Measurements from ENCODE around the gene DCTN2.

DCTN2 gene

DNA sequence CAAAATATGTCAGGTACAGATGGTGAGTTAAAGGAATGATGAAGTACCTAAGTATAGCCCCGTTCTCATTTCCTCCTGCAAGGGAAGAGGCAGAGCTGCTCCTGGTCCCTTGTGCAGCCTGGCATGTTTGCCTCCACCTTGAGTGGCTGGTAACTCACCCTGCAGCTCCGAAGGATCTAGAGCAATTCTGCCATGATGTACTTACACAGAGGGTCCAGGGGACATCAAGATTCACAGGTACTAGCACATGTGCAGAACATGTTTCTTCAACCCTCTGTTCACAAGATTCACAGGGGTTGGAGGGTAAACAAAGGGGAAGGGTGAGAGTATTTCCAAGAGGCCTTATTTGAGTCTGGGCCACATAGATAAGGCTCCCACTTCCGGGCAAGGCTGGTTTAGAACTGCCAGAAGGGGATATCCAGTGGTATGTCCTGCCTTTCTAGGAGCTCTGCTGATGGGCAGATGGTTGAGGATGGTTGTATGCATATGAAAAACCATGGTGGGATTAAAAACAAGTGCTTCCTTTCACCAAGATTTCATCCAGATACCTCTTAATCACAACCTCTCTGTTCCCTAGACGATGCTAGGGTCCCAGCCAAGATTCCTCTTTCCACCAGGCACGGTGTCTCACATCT lies 7.7 kb downstream of the DCTN2 start:
- H3K4me3 ChIP-seq (ENCODE audit: low read length in 2 of 2): no peak overlapping the region
- H3K36me3 ChIP-seq (ENCODE audit: control insufficient read depth in 2 of 2, insufficient read depth in 2 of 2, low read length in 2 of 2): peaks cover 26 to 35% of the 10 kb centered on the region in 2 donors
- no peak overlapping the region for H3K27ac ChIP-seq (ENCODE audit: low read depth in 2 of 2, low read length in 2 of 2)
- no peaks in the 10 kb centered on the region for H3K9me3 ChIP-seq (ENCODE audit: control insufficient read depth in 2 of 2, low read length in 2 of 2)
- H3K9ac ChIP-seq (ENCODE audit: low read depth in 1 of 2, low read length in 2 of 2): no peak overlapping the region
- H3K4me1 ChIP-seq (ENCODE audit: control insufficient read depth in 2 of 2, insufficient read depth in 2 of 2, low read length in 2 of 2): peaks cover 15 to 29% of the 10 kb centered on the region in 2 donors
- no peaks in the 10 kb centered on the region for H3K27me3 ChIP-seq (ENCODE audit: control insufficient read depth in 2 of 2, insufficient read depth in 2 of 2, low read length in 2 of 2)

DNA sequence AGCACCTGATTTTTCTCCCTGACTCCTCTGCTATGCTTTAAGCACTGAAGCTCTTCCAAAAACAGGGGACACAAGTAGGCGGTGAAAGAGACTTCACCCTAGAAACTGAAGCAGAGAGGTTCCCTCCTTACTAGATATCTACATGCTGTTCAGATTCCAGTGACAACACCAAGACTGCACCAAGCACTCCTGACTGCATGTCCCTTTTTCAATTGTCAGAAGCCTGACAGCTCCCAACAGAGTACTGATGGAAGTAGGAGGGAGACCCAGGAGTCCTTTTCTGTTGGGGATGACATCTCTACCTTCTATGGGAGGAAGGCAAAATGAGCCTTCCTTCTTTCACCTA lies 10.4 kb downstream of the DCTN2 start:
- Histone ChIP-seq H3K4me1 (ENCODE audit: control insufficient read depth in 2 of 2, insufficient read depth in 2 of 2, low read length in 2 of 2) (peaks cover 15 to 26% of the 10 kb centered on the region in 2 donors), H3K36me3 (ENCODE audit: control insufficient read depth in 2 of 2, insufficient read depth in 2 of 2, low read length in 2 of 2) (peaks cover 50 to 60% of the 10 kb centered on the region in 2 donors), H3K9me3 (ENCODE audit: control insufficient read depth in 2 of 2, low read length in 2 of 2) (no peaks in the 10 kb centered on the region), H3K27me3 (ENCODE audit: control insufficient read depth in 2 of 2, insufficient read depth in 2 of 2, low read length in 2 of 2) (no peaks in the 10 kb centered on the region), H3K9ac (ENCODE audit: low read depth in 1 of 2, low read length in 2 of 2) (no peak overlapping the region), H3K4me3 (ENCODE audit: low read length in 2 of 2) (no peak overlapping the region), H3K27ac (ENCODE audit: low read depth in 2 of 2, low read length in 2 of 2) (peak overlapping the region in 1 of 2 donors; percentile 7)

DNA sequence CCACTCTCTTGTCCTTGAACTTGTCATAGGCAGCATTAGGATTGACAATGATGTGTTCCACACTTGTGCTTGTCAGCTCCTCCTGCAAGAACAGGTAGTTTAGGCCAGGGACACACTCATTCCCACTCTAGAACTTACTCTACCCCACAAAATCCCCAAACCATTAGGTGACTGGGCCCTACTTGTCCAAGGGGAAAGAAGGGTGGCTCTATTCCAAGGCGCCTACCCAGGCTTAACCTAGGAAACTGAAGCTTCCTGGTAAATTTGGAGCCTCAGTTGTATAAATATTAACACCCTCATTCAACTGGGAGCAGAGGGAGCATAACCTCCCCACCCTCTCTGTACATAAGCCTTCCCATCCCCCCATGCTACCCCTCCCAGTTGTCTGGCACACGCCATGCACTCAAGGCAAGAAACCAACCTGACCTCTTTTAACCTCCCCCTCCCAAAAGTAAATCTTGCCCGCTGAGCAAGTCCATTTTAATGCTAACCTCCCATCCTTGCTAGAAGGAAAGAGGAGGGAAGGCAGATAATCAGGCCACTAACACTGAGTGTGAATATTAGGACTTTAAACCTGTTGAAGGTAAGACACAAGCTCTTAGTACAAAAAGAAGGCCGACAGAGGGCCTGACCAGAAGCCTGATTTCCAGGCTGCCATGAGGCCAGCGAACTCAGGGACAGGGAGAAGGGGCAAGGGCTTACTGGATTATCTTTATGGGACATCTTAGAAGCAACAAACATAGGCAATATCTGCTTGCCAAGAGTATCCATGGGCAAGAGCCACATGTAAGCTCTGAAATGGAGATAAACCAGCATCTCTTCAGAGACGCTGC lies 11.0 kb downstream of the DCTN2 start:
- Histone ChIP-seq H3K4me3 (ENCODE audit: low read length in 2 of 2) (peak overlapping the region in 1 of 2 donors; percentile 14), H3K4me1 (ENCODE audit: control insufficient read depth in 2 of 2, insufficient read depth in 2 of 2, low read length in 2 of 2) (peaks cover 12 to 21% of the 10 kb centered on the region in 2 donors), H3K27me3 (ENCODE audit: control insufficient read depth in 2 of 2, insufficient read depth in 2 of 2, low read length in 2 of 2) (no peaks in the 10 kb centered on the region), H3K9ac (ENCODE audit: low read depth in 1 of 2, low read length in 2 of 2) (no peak overlapping the region), H3K27ac (ENCODE audit: low read depth in 2 of 2, low read length in 2 of 2) (peak overlapping the region; percentile 52 to 56), H3K9me3 (ENCODE audit: control insufficient read depth in 2 of 2, low read length in 2 of 2) (no peaks in the 10 kb centered on the region), H3K36me3 (ENCODE audit: control insufficient read depth in 2 of 2, insufficient read depth in 2 of 2, low read length in 2 of 2) (peaks cover 53 to 62% of the 10 kb centered on the region in 2 donors)

DNA sequence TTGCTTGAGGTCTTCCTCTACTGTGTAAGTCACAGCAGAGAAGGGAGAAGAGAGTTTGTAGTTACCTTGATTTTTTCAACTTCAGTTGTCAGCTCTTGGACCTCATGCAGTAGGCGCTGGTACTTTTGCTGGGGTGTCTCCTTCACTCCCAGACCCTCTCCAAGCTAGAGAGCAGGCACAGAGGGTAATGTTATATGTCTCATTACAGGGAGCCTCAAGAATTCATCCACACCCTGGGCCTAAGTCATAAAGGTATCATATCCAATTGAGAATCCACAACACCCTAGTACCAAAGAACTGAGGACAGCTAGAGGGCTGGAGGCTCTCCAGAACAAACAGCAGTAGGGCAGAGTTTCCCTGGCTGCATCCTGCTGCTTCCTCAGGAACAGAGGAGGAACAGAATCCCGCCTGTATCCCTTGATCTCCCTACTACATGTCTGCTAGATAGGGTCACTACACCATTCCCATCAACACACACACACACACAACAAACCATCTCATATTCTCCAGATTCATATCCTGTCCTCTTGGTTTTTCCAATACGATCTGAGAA lies 11.9 kb downstream of the DCTN2 start:
- Histone ChIP-seq H3K27me3 (ENCODE audit: control insufficient read depth in 2 of 2, insufficient read depth in 2 of 2, low read length in 2 of 2) (no peaks in the 10 kb centered on the region), H3K27ac (ENCODE audit: low read depth in 2 of 2, low read length in 2 of 2) (peak overlapping the region; percentile 52 to 56), H3K4me3 (ENCODE audit: low read length in 2 of 2) (no peak overlapping the region), H3K9ac (ENCODE audit: low read depth in 1 of 2, low read length in 2 of 2) (no peak overlapping the region), H3K9me3 (ENCODE audit: control insufficient read depth in 2 of 2, low read length in 2 of 2) (no peaks in the 10 kb centered on the region), H3K36me3 (ENCODE audit: control insufficient read depth in 2 of 2, insufficient read depth in 2 of 2, low read length in 2 of 2) (peaks cover 60 to 68% of the 10 kb centered on the region in 2 donors), H3K4me1 (ENCODE audit: control insufficient read depth in 2 of 2, insufficient read depth in 2 of 2, low read length in 2 of 2) (peaks cover 12 to 20% of the 10 kb centered on the region in 2 donors)

DNA sequence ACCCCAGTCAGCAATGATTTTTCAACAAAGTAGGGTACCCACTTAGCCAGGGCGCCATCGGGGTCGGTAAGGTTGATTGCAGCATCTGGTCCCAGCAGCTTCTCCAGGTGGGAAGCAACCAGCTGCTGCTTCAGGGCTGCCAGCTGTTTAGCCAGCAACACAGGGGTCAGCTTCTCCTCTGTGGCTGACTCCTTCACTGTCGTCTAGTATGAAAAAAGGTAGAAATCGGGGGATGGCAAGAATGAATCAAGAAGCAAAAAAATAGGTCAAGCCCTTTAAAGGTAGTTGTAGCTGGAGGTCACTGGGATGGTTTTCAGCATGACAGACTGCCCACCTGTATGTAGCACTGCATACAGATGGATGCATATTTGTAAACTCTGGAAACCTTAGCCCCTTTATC lies 12.7 kb downstream of the DCTN2 start:
- no peak overlapping the region for H3K4me3 ChIP-seq (ENCODE audit: low read length in 2 of 2)
- H3K36me3 ChIP-seq (ENCODE audit: control insufficient read depth in 2 of 2, insufficient read depth in 2 of 2, low read length in 2 of 2): peaks cover 65 to 74% of the 10 kb centered on the region in 2 donors
- H3K9ac ChIP-seq (ENCODE audit: low read depth in 1 of 2, low read length in 2 of 2): no peak overlapping the region
- H3K9me3 ChIP-seq (ENCODE audit: control insufficient read depth in 2 of 2, low read length in 2 of 2): no peaks in the 10 kb centered on the region
- no peaks in the 10 kb centered on the region for H3K27me3 ChIP-seq (ENCODE audit: control insufficient read depth in 2 of 2, insufficient read depth in 2 of 2, low read length in 2 of 2)
- H3K27ac ChIP-seq (ENCODE audit: low read depth in 2 of 2, low read length in 2 of 2): no peak overlapping the region
- H3K4me1 ChIP-seq (ENCODE audit: control insufficient read depth in 2 of 2, insufficient read depth in 2 of 2, low read length in 2 of 2): peaks cover 12 to 20% of the 10 kb centered on the region in 2 donors

DNA sequence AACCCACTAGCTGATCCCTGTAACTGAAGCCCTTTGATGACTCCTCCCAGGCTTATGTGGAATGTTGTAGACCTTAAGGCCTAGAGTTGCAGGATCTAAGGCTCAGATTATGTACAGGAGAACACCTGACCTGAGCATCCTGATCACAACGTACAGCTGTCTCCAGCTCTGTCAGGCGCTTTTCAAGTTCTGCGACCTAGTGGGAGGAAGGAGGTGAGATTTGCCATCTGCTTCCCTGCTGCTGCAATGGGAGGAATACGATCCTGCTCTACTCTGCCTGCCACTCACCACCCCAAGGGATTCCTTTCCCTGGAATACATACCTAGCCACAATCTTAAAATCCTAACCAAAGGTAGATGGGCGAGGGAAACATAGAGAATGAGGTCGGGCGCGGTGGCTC lies 13.9 kb downstream of the DCTN2 start:
- H3K4me1 ChIP-seq (ENCODE audit: control insufficient read depth in 2 of 2, insufficient read depth in 2 of 2, low read length in 2 of 2): peaks cover 12 to 19% of the 10 kb centered on the region in 2 donors
- H3K9ac ChIP-seq (ENCODE audit: low read depth in 1 of 2, low read length in 2 of 2): no peak overlapping the region
- H3K9me3 ChIP-seq (ENCODE audit: control insufficient read depth in 2 of 2, low read length in 2 of 2): no peaks in the 10 kb centered on the region
- no peak overlapping the region for H3K27ac ChIP-seq (ENCODE audit: low read depth in 2 of 2, low read length in 2 of 2)
- peaks cover 65 to 73% of the 10 kb centered on the region in 2 donors for H3K36me3 ChIP-seq (ENCODE audit: control insufficient read depth in 2 of 2, insufficient read depth in 2 of 2, low read length in 2 of 2)
- no peaks in the 10 kb centered on the region for H3K27me3 ChIP-seq (ENCODE audit: control insufficient read depth in 2 of 2, insufficient read depth in 2 of 2, low read length in 2 of 2)
- no peak overlapping the region for H3K4me3 ChIP-seq (ENCODE audit: low read length in 2 of 2)

DNA sequence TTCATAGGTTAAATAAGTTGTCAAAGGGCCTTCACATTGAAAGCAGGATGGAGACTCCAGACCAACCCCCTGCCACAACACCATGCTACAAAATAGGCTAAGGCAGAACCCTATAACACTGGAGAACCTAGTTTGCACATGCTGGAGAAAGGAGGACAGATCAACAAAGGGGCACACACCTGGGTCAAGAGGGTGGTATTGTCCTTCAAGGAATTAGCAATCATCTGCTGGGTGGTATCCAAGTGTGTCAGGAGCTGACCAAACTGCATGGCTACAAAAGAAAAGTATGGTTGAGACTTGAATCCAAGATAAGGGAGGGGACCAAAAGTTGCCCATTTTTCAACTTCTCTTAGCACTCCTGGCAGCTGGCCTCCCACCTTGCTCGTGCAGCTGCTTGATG lies 15.2 kb downstream of the DCTN2 start:
- no peak overlapping the region for H3K9ac ChIP-seq (ENCODE audit: low read depth in 1 of 2, low read length in 2 of 2)
- peaks cover 12 to 15% of the 10 kb centered on the region in 2 donors for H3K4me1 ChIP-seq (ENCODE audit: control insufficient read depth in 2 of 2, insufficient read depth in 2 of 2, low read length in 2 of 2)
- H3K27me3 ChIP-seq (ENCODE audit: control insufficient read depth in 2 of 2, insufficient read depth in 2 of 2, low read length in 2 of 2): no peaks in the 10 kb centered on the region
- H3K27ac ChIP-seq (ENCODE audit: low read depth in 2 of 2, low read length in 2 of 2): no peak overlapping the region
- H3K4me3 ChIP-seq (ENCODE audit: low read length in 2 of 2): no peak overlapping the region
- no peaks in the 10 kb centered on the region for H3K9me3 ChIP-seq (ENCODE audit: control insufficient read depth in 2 of 2, low read length in 2 of 2)
- peaks cover 71 to 79% of the 10 kb centered on the region in 2 donors for H3K36me3 ChIP-seq (ENCODE audit: control insufficient read depth in 2 of 2, insufficient read depth in 2 of 2, low read length in 2 of 2)

DNA sequence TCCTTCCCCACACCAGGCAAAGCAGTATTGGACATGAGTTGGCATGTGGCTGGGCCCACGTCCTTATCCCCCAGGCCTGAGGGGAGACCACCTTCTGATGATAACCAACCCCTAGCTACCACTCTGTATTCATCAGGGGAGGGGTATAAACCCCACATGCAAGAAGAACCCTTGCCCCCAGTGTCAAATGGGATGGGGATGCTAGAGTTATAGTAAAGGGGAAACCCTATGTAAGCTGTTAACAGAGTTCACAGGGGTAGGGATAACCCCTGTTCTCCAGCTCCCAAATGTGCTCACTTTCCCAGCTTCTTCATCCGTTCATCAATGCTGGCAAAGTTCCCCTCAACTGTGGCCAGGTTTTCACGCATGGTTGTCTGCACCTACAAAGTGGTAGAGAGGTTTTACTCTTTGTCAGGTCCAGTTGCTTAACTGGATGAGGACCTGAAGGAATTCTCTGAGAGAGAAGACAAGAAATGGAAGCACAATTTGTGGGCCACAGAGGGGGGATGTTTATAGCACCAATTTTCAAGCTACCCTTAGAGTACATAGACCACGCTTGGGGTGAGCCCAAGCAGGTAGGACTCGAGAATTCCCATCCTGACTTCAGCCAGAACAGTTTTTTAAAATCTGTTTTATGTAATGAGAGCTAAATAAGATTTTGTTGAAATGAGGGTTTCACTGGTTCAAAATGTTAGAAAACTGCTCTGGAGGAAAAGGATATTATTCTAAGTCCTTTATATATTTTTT lies 16.4 kb downstream of the DCTN2 start:
- H3K9me3 ChIP-seq (ENCODE audit: control insufficient read depth in 2 of 2, low read length in 2 of 2): no peaks in the 10 kb centered on the region
- H3K4me1 ChIP-seq (ENCODE audit: control insufficient read depth in 2 of 2, insufficient read depth in 2 of 2, low read length in 2 of 2): peaks cover 3 to 4% of the 10 kb centered on the region in 2 donors
- H3K4me3 ChIP-seq (ENCODE audit: low read length in 2 of 2): no peak overlapping the region
- H3K36me3 ChIP-seq (ENCODE audit: control insufficient read depth in 2 of 2, insufficient read depth in 2 of 2, low read length in 2 of 2): peaks cover 69 to 86% of the 10 kb centered on the region in 2 donors
- no peak overlapping the region for H3K9ac ChIP-seq (ENCODE audit: low read depth in 1 of 2, low read length in 2 of 2)
- no peaks in the 10 kb centered on the region for H3K27me3 ChIP-seq (ENCODE audit: control insufficient read depth in 2 of 2, insufficient read depth in 2 of 2, low read length in 2 of 2)
- no peak overlapping the region for H3K27ac ChIP-seq (ENCODE audit: low read depth in 2 of 2, low read length in 2 of 2)

DNA sequence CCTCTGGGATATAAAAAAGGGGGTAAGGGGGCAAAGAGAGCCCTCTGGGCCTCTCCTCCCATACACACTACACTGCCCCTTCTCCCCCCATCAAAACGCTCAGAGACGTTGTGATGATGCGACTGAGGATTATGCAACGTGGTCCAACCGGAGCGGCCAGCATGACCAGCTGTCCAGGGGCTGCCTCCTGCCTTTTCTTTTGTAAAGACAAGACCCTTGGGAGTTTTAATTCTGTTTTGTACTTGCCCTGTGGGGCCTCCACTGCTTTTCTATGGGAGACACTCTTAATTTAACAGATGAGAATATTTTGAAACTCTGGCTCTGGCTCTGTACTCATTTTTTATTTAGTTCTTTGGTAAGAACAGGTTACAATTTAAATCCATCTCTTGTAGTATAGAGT lies 17.2 kb downstream of the DCTN2 start:
- peaks cover 64 to 83% of the 10 kb centered on the region in 2 donors for H3K36me3 ChIP-seq (ENCODE audit: control insufficient read depth in 2 of 2, insufficient read depth in 2 of 2, low read length in 2 of 2)
- H3K27ac ChIP-seq (ENCODE audit: low read depth in 2 of 2, low read length in 2 of 2): no peak overlapping the region
- no peaks in the 10 kb centered on the region for H3K9me3 ChIP-seq (ENCODE audit: control insufficient read depth in 2 of 2, low read length in 2 of 2)
- H3K27me3 ChIP-seq (ENCODE audit: control insufficient read depth in 2 of 2, insufficient read depth in 2 of 2, low read length in 2 of 2): no peaks in the 10 kb centered on the region
- no peak overlapping the region for H3K9ac ChIP-seq (ENCODE audit: low read depth in 1 of 2, low read length in 2 of 2)
- peaks cover 5% of the 10 kb centered on the region in 2 donors for H3K4me1 ChIP-seq (ENCODE audit: control insufficient read depth in 2 of 2, insufficient read depth in 2 of 2, low read length in 2 of 2)
- no peak overlapping the region for H3K4me3 ChIP-seq (ENCODE audit: low read length in 2 of 2)
